ENCODE data around the gene DHRSX.

The DHRSX gene

GRCh38 chrX:2402361-2402690 lies 98.5 kb downstream of the DHRSX start:
- peaks cover 8% of the 10 kb centered on the region for H3K4me1 ChIP-seq (ENCODE audit: insufficient read depth, insufficient read length)
- TF ChIP-seq SUZ12 (IDR thresholded peaks at IDR 0.05; ENCODE audit: extremely low read depth, insufficient read depth, insufficient read length): no peak
- TF ChIP-seq YY1 (IDR thresholded peaks at IDR 0.05; ENCODE audit: insufficient read depth, insufficient read length): no peak
- no peak for TF ChIP-seq ZNF274 (IDR thresholded peaks at IDR 0.05; ENCODE audit: low read depth, low read length)
- H3K9me3 ChIP-seq (ENCODE audit: insufficient read depth, low read length): peaks cover 8% of the 10 kb centered on the region
- no peak overlapping the region for H3K4me3 ChIP-seq (ENCODE audit: insufficient read length, low read depth)
- H3K9ac ChIP-seq (ENCODE audit: insufficient read length, low read depth): no peak overlapping the region
- no peaks in the 10 kb centered on the region for H3K27me3 ChIP-seq (ENCODE audit: insufficient read depth, insufficient read length)
- DNase-seq (ENCODE audit: low read depth, low spot score): no peak
- H3K36me3 ChIP-seq (ENCODE audit: insufficient read depth, insufficient read length, low read length): no peaks in the 10 kb centered on the region

DNA sequence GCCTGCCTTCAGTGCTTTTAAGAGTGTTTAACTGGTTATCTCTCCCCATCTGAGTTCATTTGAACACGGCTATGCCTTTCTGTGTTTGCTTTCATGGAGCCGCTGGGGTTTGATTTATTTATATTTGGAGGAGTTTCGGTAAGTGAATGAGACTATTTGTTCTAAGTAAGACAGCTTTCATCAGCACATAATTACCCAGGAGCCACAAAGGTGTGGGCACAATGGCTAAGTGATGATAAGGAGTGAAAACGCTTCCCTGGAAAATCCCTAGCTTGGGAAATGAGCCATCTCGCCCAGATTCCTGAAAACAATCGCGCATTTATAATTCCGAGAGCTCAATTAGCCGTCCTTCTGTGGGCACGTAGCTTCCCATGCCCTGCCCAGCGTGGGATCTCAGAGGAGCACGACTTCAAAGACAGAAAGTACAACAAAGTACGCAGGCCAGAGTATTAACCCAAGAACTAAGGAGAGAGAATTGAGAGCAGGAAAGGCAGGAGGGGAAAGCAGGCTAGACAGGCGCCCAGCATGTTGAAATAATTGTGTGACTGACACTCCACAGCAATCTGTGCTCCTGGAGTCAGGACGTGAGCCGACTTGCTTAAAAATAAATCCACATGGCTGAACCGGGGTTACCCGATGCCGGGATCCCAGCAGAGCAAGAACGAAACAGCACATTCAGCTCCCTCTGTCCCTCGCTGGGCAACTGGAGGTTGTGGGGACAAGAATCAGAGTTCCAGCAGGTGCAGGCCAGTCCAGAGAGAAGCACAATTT lies 99.0 kb downstream of the DHRSX start:
- no peak for DNase-seq (ENCODE audit: low read depth, low spot score)
- H3K36me3 ChIP-seq (ENCODE audit: insufficient read depth, insufficient read length, low read length): no peaks in the 10 kb centered on the region
- H3K4me3 ChIP-seq (ENCODE audit: insufficient read length, low read depth): no peak overlapping the region
- no peaks in the 10 kb centered on the region for H3K27me3 ChIP-seq (ENCODE audit: insufficient read depth, insufficient read length)
- peaks cover 2% of the 10 kb centered on the region for H3K9me3 ChIP-seq (ENCODE audit: insufficient read depth, low read length)
- no peak overlapping the region for H3K9ac ChIP-seq (ENCODE audit: insufficient read length, low read depth)
- H3K4me1 ChIP-seq (ENCODE audit: insufficient read depth, insufficient read length): peaks cover 10% of the 10 kb centered on the region
- TF ChIP-seq SUZ12 (IDR thresholded peaks at IDR 0.05; ENCODE audit: extremely low read depth, insufficient read depth, insufficient read length) (no peak), YY1 (IDR thresholded peaks at IDR 0.05; ENCODE audit: insufficient read depth, insufficient read length) (no peak), ZNF274 (IDR thresholded peaks at IDR 0.05; ENCODE audit: low read depth, low read length) (no peak)

DNA sequence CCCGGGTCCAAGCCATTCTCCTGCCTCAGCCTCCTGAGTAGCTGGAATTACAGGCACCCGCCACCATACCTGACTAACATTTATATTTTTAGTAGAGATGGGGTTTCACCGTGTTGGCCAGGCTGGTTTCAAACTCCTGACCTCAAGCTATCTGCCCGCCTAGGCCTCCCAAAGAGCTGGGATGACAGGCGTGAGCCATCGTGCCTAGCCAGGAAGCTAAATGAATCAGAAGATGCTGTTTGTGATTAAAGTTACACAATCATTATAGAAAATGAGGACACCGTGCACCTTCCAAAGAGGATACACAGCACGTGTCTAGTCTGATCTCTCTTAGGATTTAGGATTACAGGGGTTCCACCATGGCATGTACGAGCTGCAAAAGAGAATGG lies 99.6 kb downstream of the DHRSX start:
- H3K4me3 ChIP-seq (ENCODE audit: insufficient read length, low read depth): no peak overlapping the region
- no peak overlapping the region for H3K9ac ChIP-seq (ENCODE audit: insufficient read length, low read depth)
- H3K36me3 ChIP-seq (ENCODE audit: insufficient read depth, insufficient read length, low read length): no peaks in the 10 kb centered on the region
- no peak for DNase-seq (ENCODE audit: low read depth, low spot score)
- TF ChIP-seq SUZ12 (IDR thresholded peaks at IDR 0.05; ENCODE audit: extremely low read depth, insufficient read depth, insufficient read length): no peak
- no peak for TF ChIP-seq ZNF274 (IDR thresholded peaks at IDR 0.05; ENCODE audit: low read depth, low read length)
- no peak for TF ChIP-seq YY1 (IDR thresholded peaks at IDR 0.05; ENCODE audit: insufficient read depth, insufficient read length)
- H3K4me1 ChIP-seq (ENCODE audit: insufficient read depth, insufficient read length): peaks cover 10% of the 10 kb centered on the region
- H3K27me3 ChIP-seq (ENCODE audit: insufficient read depth, insufficient read length): no peaks in the 10 kb centered on the region
- no peaks in the 10 kb centered on the region for H3K9me3 ChIP-seq (ENCODE audit: insufficient read depth, low read length)

- H3K36me3 ChIP-seq (ENCODE audit: insufficient read depth, insufficient read length, low read length): no peaks in the 10 kb centered on the region
Measured at GRCh38 chrX:2398064-2398656, 102.6 kb downstream of the DHRSX start.

GRCh38 chrX:2397229-2398063 lies 103.3 kb downstream of the DHRSX start:
- Histone ChIP-seq H3K36me3 (ENCODE audit: insufficient read depth, insufficient read length, low read length) (no peaks in the 10 kb centered on the region), H3K9ac (ENCODE audit: insufficient read length, low read depth) (peak overlapping the region; percentile 51), H3K4me1 (ENCODE audit: insufficient read depth, insufficient read length) (peaks cover 10% of the 10 kb centered on the region), H3K27me3 (ENCODE audit: insufficient read depth, insufficient read length) (no peaks in the 10 kb centered on the region), H3K9me3 (ENCODE audit: insufficient read depth, low read length) (no peaks in the 10 kb centered on the region), H3K4me3 (ENCODE audit: insufficient read length, low read depth) (no peak overlapping the region)
- TF ChIP-seq SUZ12 (IDR thresholded peaks at IDR 0.05; ENCODE audit: extremely low read depth, insufficient read depth, insufficient read length) (no peak), YY1 (IDR thresholded peaks at IDR 0.05; ENCODE audit: insufficient read depth, insufficient read length) (no peak), ZNF274 (IDR thresholded peaks at IDR 0.05; ENCODE audit: low read depth, low read length) (no peak)
- no peak for DNase-seq (ENCODE audit: low read depth, low spot score)

More at GRCh38 chrX:2398064-2398656, 102.6 kb downstream of the DHRSX start:
- no peak overlapping the region for H3K9ac ChIP-seq (ENCODE audit: insufficient read length, low read depth)
- DNase-seq (ENCODE audit: low read depth, low spot score): no peak
- H3K4me1 ChIP-seq (ENCODE audit: insufficient read depth, insufficient read length): peaks cover 10% of the 10 kb centered on the region
- TF ChIP-seq ZNF274 (IDR thresholded peaks at IDR 0.05; ENCODE audit: low read depth, low read length): no peak
- no peak for TF ChIP-seq YY1 (IDR thresholded peaks at IDR 0.05; ENCODE audit: insufficient read depth, insufficient read length)
- no peak for TF ChIP-seq SUZ12 (IDR thresholded peaks at IDR 0.05; ENCODE audit: extremely low read depth, insufficient read depth, insufficient read length)
- no peaks in the 10 kb centered on the region for H3K9me3 ChIP-seq (ENCODE audit: insufficient read depth, low read length)
- no peaks in the 10 kb centered on the region for H3K27me3 ChIP-seq (ENCODE audit: insufficient read depth, insufficient read length)
- no peak overlapping the region for H3K4me3 ChIP-seq (ENCODE audit: insufficient read length, low read depth)

- H3K9ac ChIP-seq (ENCODE audit: insufficient read length, low read depth): no peak overlapping the region
- H3K36me3 ChIP-seq (ENCODE audit: insufficient read depth, insufficient read length, low read length): no peaks in the 10 kb centered on the region
- H3K27me3 ChIP-seq (ENCODE audit: insufficient read depth, insufficient read length): no peaks in the 10 kb centered on the region
- H3K4me1 ChIP-seq (ENCODE audit: insufficient read depth, insufficient read length): peaks cover 5% of the 10 kb centered on the region
- DNase-seq (ENCODE audit: low read depth, low spot score): no peak
- H3K4me3 ChIP-seq (ENCODE audit: insufficient read length, low read depth): no peak overlapping the region
- no peak for TF ChIP-seq SUZ12 (IDR thresholded peaks at IDR 0.05; ENCODE audit: extremely low read depth, insufficient read depth, insufficient read length)
- TF ChIP-seq YY1 (IDR thresholded peaks at IDR 0.05; ENCODE audit: insufficient read depth, insufficient read length): no peak
- no peak for TF ChIP-seq ZNF274 (IDR thresholded peaks at IDR 0.05; ENCODE audit: low read depth, low read length)
- H3K9me3 ChIP-seq (ENCODE audit: insufficient read depth, low read length): peaks cover 9% of the 10 kb centered on the region
Measured at GRCh38 chrX:2395261-2395992, 105.3 kb downstream of the DHRSX start.
